Astrocyte of the spinal cord (primary cell): ENCODE measurements around the gene C1orf74.

Experiments used
- DNase-seq: peaks from one replicate; pipeline ENCODE4 v3.0.0; 2011; ENCODE audit warnings: low read depth, low spot score
- H3K4me3 ChIP-seq: 2 replicates; pipeline ENCODE4 v1.5.1; 2011; ENCODE audit warnings: low read depth, mild to moderate bottlenecking, low read length, moderate library complexity
- CTCF ChIP-seq: IDR thresholded peaks from 2 replicates; pipeline ENCODE4 v1.5.1; 2012; ENCODE audit warnings: low read depth, mild to moderate bottlenecking, low read length, inconsistent platforms
- in situ Hi-C: cut with HindIII; loops from 2 replicates; pipeline ENCODE4 v1.10.0; 2017; ENCODE audit warnings: low sequenced_read_pairs

The C1orf74 gene

GRCh38 chr1:209768354-209768774 is 16.0 kb downstream of the C1orf74 start:
- in situ Hi-C loops, result no loop called here
- no peak overlapping the region for H3K4me3 ChIP-seq
- no peak for DNase-seq
- TF ChIP-seq CTCF, result no peak

- no peak for DNase-seq
- TF ChIP-seq CTCF, result no peak
- in situ Hi-C loops, result no loop called here
- no peak overlapping the region for H3K4me3 ChIP-seq
Observed at GRCh38 chr1:209767706-209768105, 16.7 kb downstream of the C1orf74 start.

GRCh38 chr1:209767096-209767495 is 17.3 kb downstream of the C1orf74 start:
- in situ Hi-C loops, result no loop called here
- TF ChIP-seq CTCF, result no peak
- no peak for DNase-seq
- H3K4me3 ChIP-seq, result no peak overlapping the region

- in situ Hi-C loops, result no loop called here
- no peak for TF ChIP-seq CTCF
- no peak for DNase-seq
- H3K4me3 ChIP-seq, result no peak overlapping the region
Observed at GRCh38 chr1:209766051-209766450, 18.3 kb downstream of the C1orf74 start.

GRCh38 chr1:209761011-209761635 is 23.2 kb downstream of the C1orf74 start:
- DNase-seq, result no peak
- TF ChIP-seq CTCF, result no peak
- in situ Hi-C loops, result no loop called here
- H3K4me3 ChIP-seq, result no peak overlapping the region

- in situ Hi-C loops, result no loop called here
- no peak overlapping the region for H3K4me3 ChIP-seq
- no peak for DNase-seq
- TF ChIP-seq CTCF, result no peak
Observed at GRCh38 chr1:209759829-209760359, 24.5 kb downstream of the C1orf74 start.
